OCI-LY1 (cell line): ENCODE measurements around the gene SBK2.

Source experiments
- H2AFZ ChIP-seq: fragments of 200-600 bp; sonication (generic), shearing (Covaris generic); 2 replicates; pipeline ENCODE4 v1.6.0; 2014; ENCODE audit warnings: antibody characterized with exemption, mild to moderate bottlenecking, low read length
- H3F3A ChIP-seq: fragments of 200-600 bp; sonication (generic), shearing (Covaris generic); 2 replicates; pipeline ENCODE4 v1.6.0; 2014; ENCODE audit warnings: mild to moderate bottlenecking, antibody characterized with exemption, low read length, moderate library complexity; ENCODE audit not compliant: insufficient read depth
- H3K27ac ChIP-seq: fragments of 200-600 bp; sonication (generic); 2 replicates; pipeline ENCODE4 v1.5.1; 2014; ENCODE audit warnings: low read length, mixed run types, mild to moderate bottlenecking, low read depth; ENCODE audit not compliant: poor library complexity, severe bottlenecking
- H3K27me3 ChIP-seq: fragments of 200-600 bp; sonication (generic); 2 replicates; pipeline ENCODE4 v1.6.0; 2014; ENCODE audit warnings: antibody characterized with exemption, mild to moderate bottlenecking, low read length, moderate library complexity; ENCODE audit not compliant: insufficient read depth
- H3K36me3 ChIP-seq: fragments of 200-600 bp; sonication (generic); 2 replicates; pipeline ENCODE4 v1.6.1; 2014; ENCODE audit warnings: mild to moderate bottlenecking, antibody characterized with exemption, low read length, moderate library complexity, mixed read lengths; ENCODE audit not compliant: insufficient read depth
- H3K4me1 ChIP-seq: fragments of 200-600 bp; sonication (generic); 2 replicates; pipeline ENCODE4 v1.5.1; 2014; ENCODE audit warnings: mild to moderate bottlenecking, low read length, moderate library complexity; ENCODE audit not compliant: insufficient read depth, severe bottlenecking
- H3K4me2 ChIP-seq: fragments of 200-600 bp; sonication (generic), shearing (Covaris generic); 2 replicates; pipeline ENCODE4 v1.6.1; 2014; ENCODE audit warnings: low read length
- H3K4me3 ChIP-seq: fragments of 200-600 bp; sonication (generic); 2 replicates; pipeline ENCODE4 v1.5.1; 2014; ENCODE audit warnings: low read length, low read depth, mild to moderate bottlenecking, mixed read lengths; ENCODE audit not compliant: poor library complexity, severe bottlenecking
- H3K79me2 ChIP-seq: fragments of 200-600 bp; shearing (Covaris generic); 2 replicates; pipeline ENCODE4 v1.6.1; 2016; ENCODE audit warnings: mixed run types, low read length, mixed read lengths; ENCODE audit not compliant: insufficient read depth
- H3K9ac ChIP-seq: fragments of 200-600 bp; sonication (generic), shearing (Covaris generic); 2 replicates; pipeline ENCODE4 v1.6.1; 2014; ENCODE audit warnings: mild to moderate bottlenecking, low read length, mixed read lengths
- H3K9me2 ChIP-seq: fragments of 200-600 bp; sonication (generic), shearing (Covaris generic); 2 replicates; pipeline ENCODE4 v1.6.1; 2014; ENCODE audit warnings: low read depth, mild to moderate bottlenecking, low read length, mixed read lengths
- H3K9me3 ChIP-seq: fragments of 200-600 bp; shearing (Covaris generic); 2 replicates; pipeline ENCODE4 v1.6.1; 2014; ENCODE audit warnings: low read length, mixed read lengths
- H4K20me1 ChIP-seq: fragments of 200-600 bp; sonication (generic), shearing (Covaris generic); 2 replicates; pipeline ENCODE4 v1.6.0; 2016; ENCODE audit warnings: mild to moderate bottlenecking, low read length; ENCODE audit not compliant: insufficient read depth
- CTCF ChIP-seq: fragments of 200-600 bp; sonication (generic), shearing (Covaris generic); IDR thresholded peaks from 2 replicates; pipeline ENCODE4 v1.5.1; 2017; ENCODE audit warnings: mild to moderate bottlenecking, antibody characterized with exemption, low read length, moderate library complexity, mixed read lengths
- EZH2 ChIP-seq: fragments of 200-600 bp; sonication (generic), shearing (Covaris generic); IDR thresholded peaks from 2 replicates; pipeline ENCODE4 v1.8.0; 2017; ENCODE audit warnings: borderline replicate concordance, mixed run types, mild to moderate bottlenecking, antibody characterized with exemption, low read length, moderate library complexity, mixed read lengths

SBK2 gene

GRCh38 chr19:55504252-55504603, 32.7 kb downstream of the SBK2 start:
- Histone ChIP-seq H3K9me2 (no peaks in the 10 kb centered on the region), H3K36me3 (no peaks in the 10 kb centered on the region), H2AFZ (no peak overlapping the region), H3K27ac (no peak overlapping the region), H3K4me3 (peak overlapping the region; percentile 25), H3K79me2 (no peaks in the 10 kb centered on the region), H3K9me3 (no peaks in the 10 kb centered on the region), H3K27me3 (peaks cover 4% of the 10 kb centered on the region; the same call in 1 of the 2 replicates), H3K4me1 (peaks cover 6% of the 10 kb centered on the region), H3F3A (no peaks in the 10 kb centered on the region), H3K4me2 (peak overlapping the region; percentile 56; the same call in 1 of the 2 replicates), H3K9ac (no peak overlapping the region), H4K20me1 (no peaks in the 10 kb centered on the region)
- TF ChIP-seq EZH2 (no peak), CTCF (no peak)

- Histone ChIP-seq H3K9me3 (no peaks in the 10 kb centered on the region), H3K27ac (no peak overlapping the region), H3K27me3 (peaks cover 4% of the 10 kb centered on the region; the same call in 1 of the 2 replicates), H2AFZ (no peak overlapping the region), H3K36me3 (no peaks in the 10 kb centered on the region), H3K4me3 (peak overlapping the region; percentile 25), H3K4me1 (peaks cover 6% of the 10 kb centered on the region), H3K79me2 (no peaks in the 10 kb centered on the region), H3K9me2 (no peaks in the 10 kb centered on the region), H3K9ac (no peak overlapping the region), H3K4me2 (peak overlapping the region; percentile 56), H3F3A (no peaks in the 10 kb centered on the region), H4K20me1 (no peaks in the 10 kb centered on the region)
- no peak for TF ChIP-seq EZH2
- peak; percentile 92 for TF ChIP-seq CTCF
Observed at GRCh38 chr19:55503502-55504251, 33.3 kb downstream of the SBK2 start.

- TF ChIP-seq CTCF, result no peak
- TF ChIP-seq EZH2, result no peak
- Histone ChIP-seq H3K4me3 (no peak overlapping the region), H3K9me2 (no peaks in the 10 kb centered on the region), H3K79me2 (no peaks in the 10 kb centered on the region), H2AFZ (no peak overlapping the region), H3K27ac (no peak overlapping the region), H3K4me2 (no peak overlapping the region), H3K27me3 (peaks cover 4% of the 10 kb centered on the region; the same call in 1 of the 2 replicates), H3K9ac (no peak overlapping the region), H3K4me1 (peaks cover 6% of the 10 kb centered on the region), H4K20me1 (no peaks in the 10 kb centered on the region), H3K36me3 (no peaks in the 10 kb centered on the region), H3K9me3 (no peaks in the 10 kb centered on the region), H3F3A (no peaks in the 10 kb centered on the region)
Observed at GRCh38 chr19:55503157-55503501, 33.8 kb downstream of the SBK2 start.
